ENCODE results near the gene VASN.
"Not testable (repeated sequence)": the region's sequence is repeated elsewhere in the genome, so short reads cannot be mapped to it uniquely, and the experiment has no call there.

Gene VASN

GRCh38 chr16:4333308-4333638, 38.4 kb upstream of the VASN start:
- no peaks in the 10 kb centered on the region for H3K9me3 ChIP-seq (ENCODE audit: insufficient read depth, low read length)
- no peak for TF ChIP-seq SUZ12 (IDR thresholded peaks at IDR 0.05; ENCODE audit: extremely low read depth, insufficient read depth, insufficient read length)
- TF ChIP-seq YY1 (IDR thresholded peaks at IDR 0.05; ENCODE audit: insufficient read depth, insufficient read length) = no peak
- no peak for TF ChIP-seq ZNF274 (IDR thresholded peaks at IDR 0.05; ENCODE audit: low read depth, low read length)
- H3K9ac ChIP-seq (ENCODE audit: insufficient read length, low read depth) = no peak overlapping the region
- H3K4me3 ChIP-seq (ENCODE audit: insufficient read length, low read depth) = no peak overlapping the region
- peaks cover 56% of the 10 kb centered on the region for H3K36me3 ChIP-seq (ENCODE audit: insufficient read depth, insufficient read length, low read length)
- DNase-seq (ENCODE audit: low read depth, low spot score) = no peak
- peaks cover 11% of the 10 kb centered on the region for H3K4me1 ChIP-seq (ENCODE audit: insufficient read depth, insufficient read length)
- H3K27me3 ChIP-seq (ENCODE audit: insufficient read depth, insufficient read length) = no peaks in the 10 kb centered on the region

- not testable (repeated sequence) for DNase-seq (ENCODE audit: low read depth, low spot score); H3K4me3 ChIP-seq (ENCODE audit: insufficient read length, low read depth); H3K9ac ChIP-seq (ENCODE audit: insufficient read length, low read depth); H3K27me3 ChIP-seq (ENCODE audit: insufficient read depth, insufficient read length); H3K9me3 ChIP-seq (ENCODE audit: insufficient read depth, low read length)
- Histone ChIP-seq H3K4me1 (ENCODE audit: insufficient read depth, insufficient read length) (peaks cover 11% of the 10 kb centered on the region), H3K36me3 (ENCODE audit: insufficient read depth, insufficient read length, low read length) (peaks cover 60% of the 10 kb centered on the region)
Measured at GRCh38 chr16:4333714-4334113, 37.9 kb upstream of the VASN start.

GRCh38 chr16:4334724-4335495, 36.7 kb upstream of the VASN start:
- H3K9ac ChIP-seq (ENCODE audit: insufficient read length, low read depth) = no peak overlapping the region
- peaks cover 72% of the 10 kb centered on the region for H3K36me3 ChIP-seq (ENCODE audit: insufficient read depth, insufficient read length, low read length)
- H3K27me3 ChIP-seq (ENCODE audit: insufficient read depth, insufficient read length) = no peaks in the 10 kb centered on the region
- no peak for DNase-seq (ENCODE audit: low read depth, low spot score)
- TF ChIP-seq SUZ12 (IDR thresholded peaks at IDR 0.05; ENCODE audit: extremely low read depth, insufficient read depth, insufficient read length) = no peak
- no peak for TF ChIP-seq YY1 (IDR thresholded peaks at IDR 0.05; ENCODE audit: insufficient read depth, insufficient read length)
- no peak for TF ChIP-seq ZNF274 (IDR thresholded peaks at IDR 0.05; ENCODE audit: low read depth, low read length)
- peaks cover 15% of the 10 kb centered on the region for H3K4me1 ChIP-seq (ENCODE audit: insufficient read depth, insufficient read length)
- H3K4me3 ChIP-seq (ENCODE audit: insufficient read length, low read depth) = no peak overlapping the region
- H3K9me3 ChIP-seq (ENCODE audit: insufficient read depth, low read length) = no peaks in the 10 kb centered on the region

GRCh38 chr16:4336701-4337539, 34.7 kb upstream of the VASN start:
- H3K4me3 ChIP-seq (ENCODE audit: insufficient read length, low read depth) = no peak overlapping the region
- peaks cover 89% of the 10 kb centered on the region for H3K36me3 ChIP-seq (ENCODE audit: insufficient read depth, insufficient read length, low read length)
- peaks cover 15% of the 10 kb centered on the region for H3K4me1 ChIP-seq (ENCODE audit: insufficient read depth, insufficient read length)
- H3K27me3 ChIP-seq (ENCODE audit: insufficient read depth, insufficient read length) = no peaks in the 10 kb centered on the region
- no peak for DNase-seq (ENCODE audit: low read depth, low spot score)
- TF ChIP-seq SUZ12 (IDR thresholded peaks at IDR 0.05; ENCODE audit: extremely low read depth, insufficient read depth, insufficient read length) (no peak), YY1 (IDR thresholded peaks at IDR 0.05; ENCODE audit: insufficient read depth, insufficient read length) (no peak), ZNF274 (IDR thresholded peaks at IDR 0.05; ENCODE audit: low read depth, low read length) (no peak)
- H3K9ac ChIP-seq (ENCODE audit: insufficient read length, low read depth) = no peak overlapping the region
- H3K9me3 ChIP-seq (ENCODE audit: insufficient read depth, low read length) = no peaks in the 10 kb centered on the region

GRCh38 chr16:4337540-4338088, 34.0 kb upstream of the VASN start:
- Histone ChIP-seq H3K4me1 (ENCODE audit: insufficient read depth, insufficient read length) (peaks cover 15% of the 10 kb centered on the region), H3K9me3 (ENCODE audit: insufficient read depth, low read length) (no peaks in the 10 kb centered on the region), H3K4me3 (ENCODE audit: insufficient read length, low read depth) (no peak overlapping the region), H3K36me3 (ENCODE audit: insufficient read depth, insufficient read length, low read length) (peaks cover 85% of the 10 kb centered on the region), H3K9ac (ENCODE audit: insufficient read length, low read depth) (no peak overlapping the region), H3K27me3 (ENCODE audit: insufficient read depth, insufficient read length) (no peaks in the 10 kb centered on the region)
- no peak for TF ChIP-seq SUZ12 (IDR thresholded peaks at IDR 0.05; ENCODE audit: extremely low read depth, insufficient read depth, insufficient read length)
- no peak for TF ChIP-seq ZNF274 (IDR thresholded peaks at IDR 0.05; ENCODE audit: low read depth, low read length)
- no peak for TF ChIP-seq YY1 (IDR thresholded peaks at IDR 0.05; ENCODE audit: insufficient read depth, insufficient read length)
- no peak for DNase-seq (ENCODE audit: low read depth, low spot score)

GRCh38 chr16:4338125-4338582, 33.5 kb upstream of the VASN start:
- Histone ChIP-seq H3K9me3 (ENCODE audit: insufficient read depth, low read length) (no peaks in the 10 kb centered on the region), H3K27me3 (ENCODE audit: insufficient read depth, insufficient read length) (no peaks in the 10 kb centered on the region), H3K4me1 (ENCODE audit: insufficient read depth, insufficient read length) (peaks cover 15% of the 10 kb centered on the region), H3K9ac (ENCODE audit: insufficient read length, low read depth) (no peak overlapping the region), H3K4me3 (ENCODE audit: insufficient read length, low read depth) (no peak overlapping the region), H3K36me3 (ENCODE audit: insufficient read depth, insufficient read length, low read length) (peaks cover 85% of the 10 kb centered on the region)
- DNase-seq (ENCODE audit: low read depth, low spot score) = no peak
- TF ChIP-seq ZNF274 (IDR thresholded peaks at IDR 0.05; ENCODE audit: low read depth, low read length) (no peak), SUZ12 (IDR thresholded peaks at IDR 0.05; ENCODE audit: extremely low read depth, insufficient read depth, insufficient read length) (no peak), YY1 (IDR thresholded peaks at IDR 0.05; ENCODE audit: insufficient read depth, insufficient read length) (no peak)

GRCh38 chr16:4338712-4339299, 32.8 kb upstream of the VASN start:
- Histone ChIP-seq H3K4me1 (ENCODE audit: insufficient read depth, insufficient read length) (peaks cover 17% of the 10 kb centered on the region), H3K9ac (ENCODE audit: insufficient read length, low read depth) (no peak overlapping the region), H3K4me3 (ENCODE audit: insufficient read length, low read depth) (no peak overlapping the region), H3K36me3 (ENCODE audit: insufficient read depth, insufficient read length, low read length) (peaks cover 85% of the 10 kb centered on the region), H3K9me3 (ENCODE audit: insufficient read depth, low read length) (no peaks in the 10 kb centered on the region), H3K27me3 (ENCODE audit: insufficient read depth, insufficient read length) (no peaks in the 10 kb centered on the region)
- no peak for DNase-seq (ENCODE audit: low read depth, low spot score)
- TF ChIP-seq SUZ12 (IDR thresholded peaks at IDR 0.05; ENCODE audit: extremely low read depth, insufficient read depth, insufficient read length) (no peak), YY1 (IDR thresholded peaks at IDR 0.05; ENCODE audit: insufficient read depth, insufficient read length) (no peak), ZNF274 (IDR thresholded peaks at IDR 0.05; ENCODE audit: low read depth, low read length) (no peak)
